ENCODE data around the gene OPN4. TPM values are rescaled to one million over a fixed set of nuclear protein-coding genes. Genes with fewer than 3 reads are reported as not detected.

The OPN4 gene
- total and polyA plus RNA-seq, 2 of the 13 experiments (the other 11 are each of a cell fraction or from before 2014, with no cell fraction given), result not detected

- H3K9me3 ChIP-seq (ENCODE audit: low read length), result no peaks in the 10 kb centered on the region
- no TSS peak for BruUV-seq (replicated peaks)
- no peaks in the 10 kb centered on the region for H3K4me1 ChIP-seq (ENCODE audit: insufficient read depth, low read length)
- ATAC-seq (no peak), FAIRE-seq (no peak), DNase-seq (ENCODE audit: low spot score) (no peak)
- H3K9ac ChIP-seq (ENCODE audit: insufficient read depth, low read depth, low read length), result no peak overlapping the region
- no peaks in the 10 kb centered on the region for H3K79me2 ChIP-seq (ENCODE audit: insufficient read depth, low read length)
- 45% methylated on average over 5 of the region's 5 CpGs for WGBS (ENCODE audit: low lambda C conversion rate)
- no peak overlapping the region for H3K4me3 ChIP-seq (replicated peaks in 1 of 3; ENCODE audit: insufficient read depth in 1 of 3, low read depth in 2 of 3, low read length in 3 of 3)
- H4K20me1 ChIP-seq (ENCODE audit: insufficient read depth, low read length), result no peaks in the 10 kb centered on the region
- no peak for TF ChIP-seq YEATS2 (CRISPR knock-in tag; IDR thresholded peaks at IDR 0.05; ENCODE audit: borderline replicate concordance)
- TF ChIP-seq IRF1 (CRISPR knock-in tag; IDR thresholded peaks at IDR 0.05; ENCODE audit: low read depth), result no peak
- TF ChIP-seq WIZ (CRISPR knock-in tag; IDR thresholded peaks at IDR 0.05), result no peak
- TF ChIP-seq PRDM4 (CRISPR knock-in tag; IDR thresholded peaks at IDR 0.05; ENCODE audit: borderline replicate concordance), result no peak
- TF ChIP-seq SP5 (CRISPR knock-in tag; IDR thresholded peaks at IDR 0.05; ENCODE audit: borderline replicate concordance, low read depth), result no peak
- no peak for TF ChIP-seq ZNF24 (IDR thresholded peaks at IDR 0.05)
- TF ChIP-seq UBTF (CRISPR knock-in tag; IDR thresholded peaks at IDR 0.05), result no peak
- no peak for TF ChIP-seq LBX2 (CRISPR knock-in tag; IDR thresholded peaks at IDR 0.05; ENCODE audit: borderline replicate concordance)
- no peak for TF ChIP-seq IRF9 (CRISPR knock-in tag; IDR thresholded peaks at IDR 0.05; ENCODE audit: borderline replicate concordance)
- no peak for TF ChIP-seq ZNF879 (CRISPR knock-in tag; IDR thresholded peaks at IDR 0.05)
- POLR2A ChIA-PET, result no interaction called here
- H3K36me3 ChIP-seq (replicated peaks in 1 of 2; ENCODE audit: control insufficient read depth in 1 of 2, insufficient read depth in 2 of 2, low read length in 2 of 2), result no peaks in the 10 kb centered on the region
- CTCF ChIA-PET (ENCODE audit: low intra/inter-chr PET ratio, low total read pairs), result no interaction called here
- H3K4me2 ChIP-seq (ENCODE audit: low read depth, low read length), result no peak overlapping the region
- H2AFZ ChIP-seq (ENCODE audit: low read length), result no peak overlapping the region
- H3K27ac ChIP-seq (ENCODE audit: extremely low read length, insufficient read depth, low read length), result no peak overlapping the region
- H3K27me3 ChIP-seq (ENCODE audit: control insufficient read depth in 1 of 2, insufficient read depth in 2 of 2, low read length in 2 of 2), result peaks cover 0 to 6% of the 10 kb centered on the region in 2 experiments; a peak in 2 of 5 replicates
- intact Hi-C loops (cut with micrococcal nuclease; ENCODE audit: unreplicated experiment) (loop anchor here (5.0 kb wide), 1 partner anchor 50 kb away; no protein-coding TSS in a partner anchor), in situ Hi-C loops (cut with HindIII; ENCODE audit: extremely low pct_ligation_motif_present, low pct_unique_long_range_greater_than_20kb) (no loop called here)
These were observed 11.8 kb upstream of the OPN4 start for GRCh38 chr10:86642499-86642898.
